Muscle layer of colon (tissue), 2 donors: Measurements from ENCODE around the gene CMC2.

Experiments used
- H3K27ac ChIP-seq: one replicate; pipeline ENCODE4 v1.7.0; 2013; ENCODE audit warnings: low read depth, mild to moderate bottlenecking, low read length, moderate library complexity
- H3K27me3 ChIP-seq, 2 donors: one replicate each; pipeline ENCODE4 v1.7.0; 2013; ENCODE audit warnings: low read length in 2 of 2, mild to moderate bottlenecking in 2 of 2; ENCODE audit not compliant: insufficient read depth in 2 of 2, control insufficient read depth in 1 of 2
- H3K36me3 ChIP-seq: one replicate; pipeline ENCODE4 v1.7.0; 2013; ENCODE audit warnings: mild to moderate bottlenecking, low read length; ENCODE audit not compliant: insufficient read depth
- H3K4me1 ChIP-seq: one replicate; pipeline ENCODE4 v1.7.0; 2013; ENCODE audit warnings: mild to moderate bottlenecking, low read length; ENCODE audit not compliant: insufficient read depth
- H3K4me3 ChIP-seq, 2 donors: one replicate each; pipeline ENCODE4 v1.7.0; 2013; ENCODE audit warnings: low read length in 2 of 2, low read depth in 1 of 2, mild to moderate bottlenecking in 1 of 2, moderate library complexity in 1 of 2
- H3K9ac ChIP-seq: one replicate; pipeline ENCODE4 v1.7.0; 2013; ENCODE audit warnings: low read length
- H3K9me3 ChIP-seq: one replicate; pipeline ENCODE4 v1.7.0; 2013; ENCODE audit warnings: mild to moderate bottlenecking, low read length
- donor health status: abdominal sarcoma.
- donor health status: Adenocarcinoma of cecum.

The CMC2 gene

GRCh38 chr16:80969114-80969484, 37.6 kb downstream of the CMC2 start:
- Histone ChIP-seq H3K9ac (no peak overlapping the region), H3K4me1 (no peaks in the 10 kb centered on the region), H3K27ac (no peak overlapping the region), H3K36me3 (no peaks in the 10 kb centered on the region), H3K9me3 (no peaks in the 10 kb centered on the region), H3K4me3 (no peak overlapping the region), H3K27me3 (no peaks in the 10 kb centered on the region)

DNA sequence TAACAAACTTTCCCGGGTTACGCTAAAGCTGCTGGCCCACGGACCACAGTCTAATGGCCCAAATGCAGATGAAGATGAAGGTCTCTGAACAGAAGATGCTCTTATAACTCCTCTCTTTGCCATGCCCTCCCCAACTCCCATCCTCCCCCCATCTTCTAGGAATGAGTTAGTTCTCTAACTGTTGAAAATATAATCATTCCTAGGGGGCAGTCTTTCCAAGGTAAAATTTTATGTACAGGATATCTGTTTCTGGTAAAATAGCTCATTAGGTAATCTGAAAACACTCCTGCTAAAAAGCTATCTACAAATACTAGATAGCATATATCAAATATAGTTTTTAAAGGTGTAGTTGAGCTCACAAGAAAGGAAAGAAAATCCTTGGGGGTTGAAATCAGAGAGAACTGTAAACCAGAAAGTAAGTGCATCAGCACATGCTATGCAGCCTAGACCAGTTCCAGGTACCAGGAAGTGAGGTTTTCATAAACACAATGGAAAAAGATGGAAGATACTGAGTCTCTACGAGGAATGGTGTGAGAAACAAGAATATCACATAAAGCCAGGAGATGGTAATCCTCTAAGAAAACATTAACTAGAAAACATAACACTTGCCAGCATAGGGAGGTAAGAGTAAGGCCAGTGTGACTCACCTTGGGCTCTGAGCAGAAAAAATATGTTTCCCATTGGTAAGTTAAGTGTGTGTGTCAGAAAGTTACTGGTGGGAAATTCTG, 38.1 kb downstream of the CMC2 start:
- Histone ChIP-seq H3K9me3 (no peaks in the 10 kb centered on the region), H3K27ac (no peak overlapping the region), H3K27me3 (no peaks in the 10 kb centered on the region), H3K4me3 (no peak overlapping the region), H3K9ac (no peak overlapping the region), H3K4me1 (no peaks in the 10 kb centered on the region), H3K36me3 (no peaks in the 10 kb centered on the region)

GRCh38 chr16:80966617-80967016, 40.1 kb downstream of the CMC2 start:
- Histone ChIP-seq H3K4me1 (no peaks in the 10 kb centered on the region), H3K27me3 (no peaks in the 10 kb centered on the region), H3K27ac (no peak overlapping the region), H3K9ac (no peak overlapping the region), H3K9me3 (no peaks in the 10 kb centered on the region), H3K4me3 (no peak overlapping the region), H3K36me3 (no peaks in the 10 kb centered on the region)

GRCh38 chr16:80964351-80964750, 42.3 kb downstream of the CMC2 start:
- Histone ChIP-seq H3K9ac (no peak overlapping the region), H3K4me3 (no peak overlapping the region)

DNA sequence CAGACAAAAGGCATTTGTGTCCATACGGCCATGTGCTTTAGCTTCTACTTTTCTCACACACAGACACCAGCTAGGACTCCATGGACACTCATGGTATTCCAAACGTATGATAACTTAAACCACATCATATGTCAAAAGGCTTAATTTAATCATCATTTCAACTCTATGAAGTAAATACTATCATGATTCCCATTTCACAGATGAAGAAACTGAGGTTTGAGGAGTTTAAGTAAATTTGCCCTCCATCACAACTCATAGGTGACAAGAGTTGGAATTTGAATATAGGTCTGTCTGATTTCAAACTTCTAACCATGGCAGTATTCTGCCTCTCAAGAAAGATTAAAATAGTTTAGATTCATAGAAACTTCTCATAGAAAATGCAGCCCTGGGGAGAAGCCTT, 43.8 kb downstream of the CMC2 start:
- peaks cover 3% of the 10 kb centered on the region for H3K9me3 ChIP-seq
- H3K4me1 ChIP-seq, result no peaks in the 10 kb centered on the region
- H3K36me3 ChIP-seq, result no peaks in the 10 kb centered on the region
- no peak overlapping the region for H3K9ac ChIP-seq
- H3K27ac ChIP-seq, result no peak overlapping the region
- H3K27me3 ChIP-seq, result no peaks in the 10 kb centered on the region
- H3K4me3 ChIP-seq, result no peak overlapping the region

More at GRCh38 chr16:80964351-80964750, 42.3 kb downstream of the CMC2 start:
- H3K4me1 ChIP-seq, result no peaks in the 10 kb centered on the region
- H3K27me3 ChIP-seq, result no peaks in the 10 kb centered on the region
- H3K27ac ChIP-seq, result no peak overlapping the region
- H3K9me3 ChIP-seq, result no peaks in the 10 kb centered on the region
- no peaks in the 10 kb centered on the region for H3K36me3 ChIP-seq

DNA sequence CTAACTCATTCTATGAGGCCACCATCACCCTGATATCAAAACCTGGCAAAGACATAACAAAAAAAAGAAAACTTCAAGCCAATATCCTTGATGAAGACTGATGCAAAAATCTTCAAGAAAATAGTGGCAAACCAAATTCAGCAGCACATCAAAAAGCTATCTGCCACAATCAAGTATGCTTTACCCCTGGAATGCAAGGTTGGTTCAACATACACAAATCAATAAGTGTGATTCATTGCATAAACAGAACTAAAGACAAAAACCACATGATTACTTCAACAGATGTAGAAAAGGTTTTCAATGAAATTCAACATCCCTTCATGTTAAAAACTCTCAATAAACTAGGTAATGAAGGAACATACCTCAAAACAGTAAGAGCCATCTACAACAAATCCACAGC, 48.4 kb downstream of the CMC2 start:
- Histone ChIP-seq H3K9ac (no peak overlapping the region), H3K4me3 (no peak overlapping the region), H3K27ac (no peak overlapping the region), H3K27me3 (no peaks in the 10 kb centered on the region), H3K36me3 (no peaks in the 10 kb centered on the region), H3K4me1 (no peaks in the 10 kb centered on the region), H3K9me3 (peaks cover 3% of the 10 kb centered on the region)

DNA sequence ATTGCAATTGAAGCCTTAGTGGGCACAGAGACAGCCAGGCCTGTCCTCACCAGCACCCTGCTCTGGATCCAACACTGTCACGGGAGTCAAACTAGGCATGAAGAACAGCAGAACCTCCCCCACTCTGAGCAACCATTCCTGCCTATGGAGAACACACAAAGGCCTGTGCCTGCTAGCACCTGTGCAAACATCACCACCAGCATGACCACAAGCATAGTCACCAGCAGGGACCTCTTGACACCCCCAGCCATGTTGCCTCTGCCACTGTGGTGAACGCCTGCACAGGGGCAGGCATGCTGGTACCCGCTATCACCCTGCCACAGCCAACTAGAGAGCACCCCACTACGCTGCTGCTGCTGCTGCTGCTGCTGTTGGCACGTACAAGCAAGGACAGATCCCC, 51.7 kb downstream of the CMC2 start:
- Histone ChIP-seq H3K4me1 (no peaks in the 10 kb centered on the region), H3K36me3 (no peaks in the 10 kb centered on the region), H3K27me3 (no peaks in the 10 kb centered on the region), H3K9ac (no peak overlapping the region), H3K4me3 (no peak overlapping the region), H3K9me3 (peaks cover 3% of the 10 kb centered on the region), H3K27ac (no peak overlapping the region)

GRCh38 chr16:80948886-80949493, 57.7 kb downstream of the CMC2 start:
- Histone ChIP-seq H3K27ac (no peak overlapping the region), H3K27me3 (no peaks in the 10 kb centered on the region), H3K4me3 (no peak overlapping the region), H3K36me3 (no peaks in the 10 kb centered on the region), H3K4me1 (no peaks in the 10 kb centered on the region), H3K9ac (no peak overlapping the region), H3K9me3 (no peaks in the 10 kb centered on the region)

GRCh38 chr16:80947708-80948625, 58.7 kb downstream of the CMC2 start:
- no peak overlapping the region for H3K27ac ChIP-seq
- H3K4me3 ChIP-seq, result no peak overlapping the region
- H3K27me3 ChIP-seq, result no peaks in the 10 kb centered on the region
- H3K4me1 ChIP-seq, result no peaks in the 10 kb centered on the region
- no peak overlapping the region for H3K9ac ChIP-seq
- no peaks in the 10 kb centered on the region for H3K36me3 ChIP-seq
- H3K9me3 ChIP-seq, result no peaks in the 10 kb centered on the region

DNA sequence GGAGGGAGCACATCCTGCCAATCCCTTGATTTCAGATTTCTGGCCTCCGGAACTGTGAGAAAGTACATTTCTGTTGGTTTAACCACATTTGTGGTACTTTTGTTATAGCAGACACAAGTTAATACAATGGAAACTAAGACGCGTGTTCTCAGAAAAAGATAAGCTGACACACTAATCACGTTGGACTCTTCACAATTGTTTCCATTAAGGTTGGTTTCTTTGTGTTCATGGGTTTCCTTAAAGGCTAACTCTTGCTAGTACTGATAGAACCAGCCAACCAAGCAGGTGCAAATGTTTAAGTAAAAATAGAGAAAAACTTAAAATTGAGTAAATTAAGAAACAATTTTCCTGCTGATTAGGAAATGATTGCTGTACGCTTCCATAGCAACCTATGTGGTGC, 59.4 kb downstream of the CMC2 start:
- H3K36me3 ChIP-seq, result no peaks in the 10 kb centered on the region
- no peak overlapping the region for H3K4me3 ChIP-seq
- no peak overlapping the region for H3K9ac ChIP-seq
- H3K27me3 ChIP-seq, result no peaks in the 10 kb centered on the region
- no peaks in the 10 kb centered on the region for H3K9me3 ChIP-seq
- H3K4me1 ChIP-seq, result no peaks in the 10 kb centered on the region
- no peak overlapping the region for H3K27ac ChIP-seq

DNA sequence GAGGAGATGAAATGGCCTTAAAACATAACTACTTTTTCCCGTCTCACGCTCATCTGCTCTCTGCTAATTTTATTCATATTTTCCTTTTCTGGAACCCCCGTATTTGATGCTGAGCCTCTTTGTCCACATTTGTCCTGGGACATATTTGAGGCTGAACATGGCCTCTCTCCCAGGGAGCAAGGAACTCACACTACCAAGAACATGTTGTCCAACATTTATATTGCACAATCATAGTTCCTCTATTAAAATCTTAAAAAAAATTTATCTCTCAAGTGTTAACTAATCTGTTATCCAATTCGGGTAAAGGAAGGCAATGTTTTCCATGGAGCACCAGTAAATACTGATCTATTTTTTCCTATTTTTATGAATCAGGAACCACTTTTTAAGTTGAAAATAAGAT, 60.2 kb downstream of the CMC2 start:
- H3K27me3 ChIP-seq, result no peaks in the 10 kb centered on the region
- no peak overlapping the region for H3K4me3 ChIP-seq
- no peaks in the 10 kb centered on the region for H3K4me1 ChIP-seq
- no peaks in the 10 kb centered on the region for H3K36me3 ChIP-seq
- no peak overlapping the region for H3K9ac ChIP-seq
- no peaks in the 10 kb centered on the region for H3K9me3 ChIP-seq
- no peak overlapping the region for H3K27ac ChIP-seq
